Smooth muscle cell (in vitro differentiated cells): ENCODE measurements around the gene SPPL2C. TPM values are rescaled to one million over a fixed set of nuclear protein-coding genes. Genes with fewer than 3 reads are reported as not detected.

Experiments used
- DNase-seq: peaks from one replicate; lab custom pipeline; 2025; ENCODE audit not compliant: unreplicated experiment; lab: John Stamatoyannopoulos, UW
- H2AFZ ChIP-seq: fragments of 200-600 bp; sonication (generic); 2 replicates; pipeline ENCODE4 v1.6.0; 2016; ENCODE audit warnings: antibody characterized with exemption, low read depth, mild to moderate bottlenecking
- H3F3A ChIP-seq: fragments of 200-600 bp; sonication (generic); 2 replicates; pipeline ENCODE4 v1.6.0; 2017; ENCODE audit warnings: antibody characterized with exemption, low read depth
- H3K27ac ChIP-seq: fragments of 200-600 bp; sonication (generic); 2 replicates; pipeline ENCODE4 v1.5.1; 2016; ENCODE audit warnings: low read depth, mild to moderate bottlenecking
- H3K27me3 ChIP-seq: fragments of 200-600 bp; sonication (generic); 2 replicates; pipeline ENCODE4 v1.6.1; 2016; ENCODE audit warnings: low read depth, mild to moderate bottlenecking
- H3K36me3 ChIP-seq: fragments of 200-600 bp; sonication (generic); 2 replicates; pipeline ENCODE4 v1.5.1; 2016; ENCODE audit warnings: low read depth
- H3K4me1 ChIP-seq: fragments of 200-600 bp; sonication (generic); 2 replicates; pipeline ENCODE4 v1.5.1; 2016; ENCODE audit warnings: low read depth
- H3K4me2 ChIP-seq: fragments of 200-600 bp; sonication (generic); 2 replicates; pipeline ENCODE4 v1.6.0; 2016; ENCODE audit warnings: mild to moderate bottlenecking
- H3K4me3 ChIP-seq: fragments of 200-600 bp; sonication (generic); 2 replicates; pipeline ENCODE4 v1.5.1; 2016; ENCODE audit warnings: mild to moderate bottlenecking
- H3K79me2 ChIP-seq: fragments of 200-600 bp; sonication (generic); 2 replicates; pipeline ENCODE4 v1.6.0; 2016; ENCODE audit warnings: low read depth, mild to moderate bottlenecking
- H3K9ac ChIP-seq: fragments of 200-600 bp; sonication (generic); 2 replicates; pipeline ENCODE4 v1.6.0; 2016; ENCODE audit warnings: low read depth
- H3K9me3 ChIP-seq: fragments of 200-600 bp; sonication (generic); replicated peaks from 2 replicates; pipeline ENCODE4 v1.5.1; 2016; ENCODE audit warnings: low read depth
- H4K20me1 ChIP-seq: fragments of 200-600 bp; sonication (generic); 2 replicates; pipeline ENCODE4 v1.6.0; 2016; ENCODE audit warnings: low read depth
- CTCF ChIP-seq: fragments of 200-600 bp; sonication (generic); IDR thresholded peaks from 2 replicates; pipeline ENCODE4 v1.5.1; 2017; ENCODE audit warnings: borderline replicate concordance, mild to moderate bottlenecking, antibody characterized with exemption; ENCODE audit not compliant: insufficient read depth, poor library complexity, severe bottlenecking
- WGBS: methylation state at CpG from one replicate; pipeline ENCODE4 v1.1.7; 2016; ENCODE audit warnings: low lambda C conversion rate; 5-methylcytosine and 5-hydroxymethylcytosine counted together
- polyA plus RNA-seq: library from polyadenylated mRNA; unstranded; fragments of >200 nt; fragmentation: Nextera tagmentation; extraction: Ambion mirVana; gene quantifications from 2 replicates; pipeline ENCODE4 v1.2.1, GENCODE V29; 2016
- total RNA-seq: library from RNA; depleted of rRNA; stranded (reverse); fragments of >200 nt; gene quantifications from 2 replicates; pipeline ENCODE4 v1.2.3, GENCODE V29; 2014

SPPL2C gene
- total and polyA plus RNA-seq, 2 experiments from 2014 or later: not detected

GRCh38 chr17:45847747-45848146, 3.1 kb downstream of the SPPL2C start:
- TF ChIP-seq CTCF: no peak
- Histone ChIP-seq H3K4me2 (no peak overlapping the region), H3K4me1 (no peaks in the 10 kb centered on the region), H3K9me3 (no peaks in the 10 kb centered on the region), H3K27ac (no peak overlapping the region), H3K4me3 (no peak overlapping the region), H3F3A (no peaks in the 10 kb centered on the region), H3K79me2 (no peaks in the 10 kb centered on the region), H3K36me3 (no peaks in the 10 kb centered on the region), H4K20me1 (no peaks in the 10 kb centered on the region), H3K27me3 (peaks cover 7% of the 10 kb centered on the region), H2AFZ (no peak overlapping the region), H3K9ac (no peak overlapping the region)
- DNase-seq: no peak
- WGBS: 92% methylated on average over 5 of the region's 5 CpGs

GRCh38 chr17:45848405-45848804, 3.7 kb downstream of the SPPL2C start:
- Histone ChIP-seq H3K36me3 (no peaks in the 10 kb centered on the region), H3K4me1 (no peaks in the 10 kb centered on the region), H3K27me3 (peaks cover 7% of the 10 kb centered on the region), H2AFZ (no peak overlapping the region), H3K27ac (no peak overlapping the region), H3K4me2 (no peak overlapping the region), H3K4me3 (no peak overlapping the region), H3K79me2 (no peaks in the 10 kb centered on the region), H4K20me1 (no peaks in the 10 kb centered on the region), H3K9ac (no peak overlapping the region), H3K9me3 (no peaks in the 10 kb centered on the region), H3F3A (no peaks in the 10 kb centered on the region)
- no peak for TF ChIP-seq CTCF
- no peak for DNase-seq
- 82% methylated on average over 9 of the region's 9 CpGs for WGBS

GRCh38 chr17:45848868-45849535, 4.3 kb downstream of the SPPL2C start:
- DNase-seq: no peak
- H3K4me1 ChIP-seq: no peaks in the 10 kb centered on the region
- no peak for TF ChIP-seq CTCF

DNA sequence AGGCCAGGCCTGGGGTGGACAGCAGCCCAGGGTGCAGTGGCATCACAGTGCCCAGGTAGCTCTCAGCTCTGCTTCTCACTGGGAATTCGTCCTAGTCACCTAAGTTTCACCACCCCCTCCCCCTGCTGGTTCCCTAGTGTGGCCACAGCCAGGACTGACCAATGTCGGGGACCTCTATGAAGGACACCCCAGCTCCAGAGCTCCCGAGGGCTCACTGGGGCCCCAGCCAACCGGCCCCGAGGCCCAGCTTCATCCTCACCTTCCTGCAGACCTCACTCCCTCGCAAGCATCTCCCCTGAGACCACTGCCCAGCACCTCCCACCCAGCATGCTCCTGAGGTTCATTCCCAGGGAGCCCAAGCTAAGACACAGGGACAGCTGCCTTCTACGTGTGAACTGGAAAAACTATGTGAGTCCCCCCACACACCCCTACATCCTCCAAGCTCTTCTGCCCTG, 4.9 kb downstream of the SPPL2C start:
- Histone ChIP-seq H3K9ac (no peak overlapping the region), H3K9me3 (no peaks in the 10 kb centered on the region), H3K4me2 (no peak overlapping the region), H3K4me3 (no peak overlapping the region), H3F3A (no peaks in the 10 kb centered on the region), H2AFZ (no peak overlapping the region), H4K20me1 (no peaks in the 10 kb centered on the region), H3K27ac (no peak overlapping the region), H3K36me3 (no peaks in the 10 kb centered on the region), H3K27me3 (peaks cover 7% of the 10 kb centered on the region), H3K4me1 (no peaks in the 10 kb centered on the region), H3K79me2 (no peaks in the 10 kb centered on the region)
- no peak for TF ChIP-seq CTCF
- DNase-seq: no peak
- WGBS: 79% methylated on average over 7 of the region's 7 CpGs

More at GRCh38 chr17:45848868-45849535, 4.3 kb downstream of the SPPL2C start:
- Histone ChIP-seq H3K27me3 (peaks cover 7% of the 10 kb centered on the region), H2AFZ (no peak overlapping the region), H3F3A (no peaks in the 10 kb centered on the region), H4K20me1 (no peaks in the 10 kb centered on the region), H3K9me3 (no peaks in the 10 kb centered on the region), H3K4me3 (no peak overlapping the region), H3K79me2 (no peaks in the 10 kb centered on the region), H3K9ac (no peak overlapping the region), H3K36me3 (no peaks in the 10 kb centered on the region), H3K4me2 (no peak overlapping the region), H3K27ac (no peak overlapping the region)
- 88% methylated on average over 13 of the region's 15 CpGs for WGBS
